ENCODE data around the gene CTSF. TPM values are rescaled to one million over a fixed set of nuclear protein-coding genes. Genes with fewer than 3 reads are reported as not detected.

The CTSF gene
- total and polyA plus RNA-seq, 2 of the 13 experiments (the other 11 are each of a cell fraction or from before 2014, with no cell fraction given) = not detected

- TF ChIP-seq, protein P1, sequence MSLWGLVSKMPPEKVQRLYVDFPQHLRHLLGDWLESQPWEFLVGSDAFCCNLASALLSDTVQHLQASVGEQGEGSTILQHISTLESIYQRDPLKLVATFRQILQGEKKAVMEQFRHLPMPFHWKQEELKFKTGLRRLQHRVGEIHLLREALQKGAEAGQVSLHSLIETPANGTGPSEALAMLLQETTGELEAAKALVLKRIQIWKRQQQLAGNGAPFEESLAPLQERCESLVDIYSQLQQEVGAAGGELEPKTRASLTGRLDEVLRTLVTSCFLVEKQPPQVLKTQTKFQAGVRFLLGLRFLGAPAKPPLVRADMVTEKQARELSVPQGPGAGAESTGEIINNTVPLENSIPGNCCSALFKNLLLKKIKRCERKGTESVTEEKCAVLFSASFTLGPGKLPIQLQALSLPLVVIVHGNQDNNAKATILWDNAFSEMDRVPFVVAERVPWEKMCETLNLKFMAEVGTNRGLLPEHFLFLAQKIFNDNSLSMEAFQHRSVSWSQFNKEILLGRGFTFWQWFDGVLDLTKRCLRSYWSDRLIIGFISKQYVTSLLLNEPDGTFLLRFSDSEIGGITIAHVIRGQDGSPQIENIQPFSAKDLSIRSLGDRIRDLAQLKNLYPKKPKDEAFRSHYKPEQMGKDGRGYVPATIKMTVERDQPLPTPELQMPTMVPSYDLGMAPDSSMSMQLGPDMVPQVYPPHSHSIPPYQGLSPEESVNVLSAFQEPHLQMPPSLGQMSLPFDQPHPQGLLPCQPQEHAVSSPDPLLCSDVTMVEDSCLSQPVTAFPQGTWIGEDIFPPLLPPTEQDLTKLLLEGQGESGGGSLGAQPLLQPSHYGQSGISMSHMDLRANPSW (CRISPR knock-in tag; IDR thresholded peaks at IDR 0.05; ENCODE audit: borderline replicate concordance) = no peak
- TF ChIP-seq ARID2 (CRISPR knock-in tag; IDR thresholded peaks at IDR 0.05; ENCODE audit: borderline replicate concordance) (no peak), ONECUT2 (CRISPR knock-in tag; IDR thresholded peaks at IDR 0.05) (no peak; the same call in 1 of the 2 replicates), ZNF484 (CRISPR knock-in tag; IDR thresholded peaks at IDR 0.05; ENCODE audit: borderline replicate concordance, low read depth) (no peak), ARNTL (CRISPR knock-in tag; IDR thresholded peaks at IDR 0.05) (peak; percentile 63), TCF12 (IDR thresholded peaks at IDR 0.05) (no peak), TCF12 (CRISPR knock-in tag; IDR thresholded peaks at IDR 0.05) (peak; percentile 65; the same call in 1 of the 2 replicates), DZIP1 (CRISPR knock-in tag; IDR thresholded peaks at IDR 0.05) (no peak; the same call in 1 of the 2 replicates), ZKSCAN5 (CRISPR knock-in tag; IDR thresholded peaks at IDR 0.05) (no peak), ZNF460 (CRISPR knock-in tag; IDR thresholded peaks at IDR 0.05; ENCODE audit: borderline replicate concordance) (peak; percentile 28; the same call in 1 of the 2 replicates), ZNF207 (IDR thresholded peaks at IDR 0.05; ENCODE audit: borderline replicate concordance) (no peak), MYPOP (CRISPR knock-in tag; IDR thresholded peaks at IDR 0.05) (no peak), ZNF124 (CRISPR knock-in tag; IDR thresholded peaks at IDR 0.05) (peak; percentile 70; the same call in 1 of the 2 replicates), HOXD1 (CRISPR knock-in tag; IDR thresholded peaks at IDR 0.05) (peak; percentile 45; the same call in 1 of the 2 replicates), POLR2AphosphoS5 (IDR thresholded peaks at IDR 0.05; ENCODE audit: low read depth, low read length) (peak; percentile 98), KLF6 (CRISPR knock-in tag; IDR thresholded peaks at IDR 0.05) (no peak; the same call in 1 of the 2 replicates), ATF4 (CRISPR knock-in tag; IDR thresholded peaks at IDR 0.05) (0 out of 4 replicates have a peak, but pooled peaks of 1 of the 2 experiments have one; percentile 45), SKI (IDR thresholded peaks at IDR 0.05; ENCODE audit: partially characterized antibody) (peak; percentile 77), ZNF615 (CRISPR knock-in tag; IDR thresholded peaks at IDR 0.05; ENCODE audit: borderline replicate concordance) (no peak)
- TF ChIP-seq, protein P2, sequence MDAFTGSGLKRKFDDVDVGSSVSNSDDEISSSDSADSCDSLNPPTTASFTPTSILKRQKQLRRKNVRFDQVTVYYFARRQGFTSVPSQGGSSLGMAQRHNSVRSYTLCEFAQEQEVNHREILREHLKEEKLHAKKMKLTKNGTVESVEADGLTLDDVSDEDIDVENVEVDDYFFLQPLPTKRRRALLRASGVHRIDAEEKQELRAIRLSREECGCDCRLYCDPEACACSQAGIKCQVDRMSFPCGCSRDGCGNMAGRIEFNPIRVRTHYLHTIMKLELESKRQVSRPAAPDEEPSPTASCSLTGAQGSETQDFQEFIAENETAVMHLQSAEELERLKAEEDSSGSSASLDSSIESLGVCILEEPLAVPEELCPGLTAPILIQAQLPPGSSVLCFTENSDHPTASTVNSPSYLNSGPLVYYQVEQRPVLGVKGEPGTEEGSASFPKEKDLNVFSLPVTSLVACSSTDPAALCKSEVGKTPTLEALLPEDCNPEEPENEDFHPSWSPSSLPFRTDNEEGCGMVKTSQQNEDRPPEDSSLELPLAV (CRISPR knock-in tag; conservative IDR thresholded peaks at IDR 0.05; ENCODE audit: low read depth) = no peak
Observed at GRCh38 chr11:66592457-66593302, 24.3 kb upstream of the CTSF start, which contains the start of the genes CCDC87 and CCS (continued).
